Calu3 (cell line): ENCODE results near the gene CD226. TPM values are rescaled to one million over a fixed set of nuclear protein-coding genes. Genes with fewer than 3 reads are reported as not detected.

Experiments
- BruUV-seq: library from RNA; stranded (reverse); fragments of 400-500 nt; replicated peaks from 2 replicates; lab custom pipeline; 2021; lab: Mats Ljungman, UMichigan
- CTCF ChIA-PET: fragments of 300-600 bp; sonication (Branson Sonifier 250); formaldehyde crosslinking; loops from one replicate; lab custom pipeline; 2022; ENCODE audit warnings: antibody characterized with exemption; lab: Charles Lee
- DNase-seq: peaks from one replicate; pipeline ENCODE4 v3.0.0; 2022
- H3K27ac Mint-ChIP-seq: one replicate; pipeline ENCODE4 v1.8.0; 2022; ENCODE audit warnings: mixed read lengths; ENCODE audit not compliant: unreplicated experiment
- H3K27me3 Mint-ChIP-seq: one replicate; pipeline ENCODE4 v1.8.0; 2022; ENCODE audit warnings: mixed read lengths; ENCODE audit not compliant: unreplicated experiment
- H3K36me3 Mint-ChIP-seq: one replicate; pipeline ENCODE4 v1.8.0; 2022; ENCODE audit warnings: mild to moderate bottlenecking, moderate library complexity, mixed read lengths; ENCODE audit not compliant: insufficient read depth, unreplicated experiment
- H3K4me1 Mint-ChIP-seq: one replicate; pipeline ENCODE4 v1.8.0; 2022; ENCODE audit warnings: mild to moderate bottlenecking, low read depth, mixed read lengths; ENCODE audit not compliant: unreplicated experiment
- H3K4me3 Mint-ChIP-seq: one replicate; pipeline ENCODE4 v1.8.0; 2022; ENCODE audit warnings: mild to moderate bottlenecking, low read depth, moderate library complexity, mixed read lengths; ENCODE audit not compliant: unreplicated experiment
- H3K9me3 Mint-ChIP-seq: one replicate; pipeline ENCODE4 v1.8.0; 2022; ENCODE audit warnings: low read depth, mixed read lengths; ENCODE audit not compliant: unreplicated experiment
- CTCF ChIP-seq: fragments of 200-600 bp; IDR thresholded peaks from one replicate; pipeline ENCODE4 v1.8.0; 2022; ENCODE audit warnings: antibody characterized with exemption; ENCODE audit not compliant: unreplicated experiment
- intact Hi-C: fragments of 100-400 bp; cut with micrococcal nuclease; formaldehyde crosslinking; loops from one replicate; pipeline ENCODE4 v1.10.0; 2022; ENCODE audit not compliant: unreplicated experiment
- total RNA-seq: library from RNA; stranded (reverse); gene quantifications from 2 replicates; pipeline ENCODE4 v1.2.3, GENCODE V29; 2022

Gene CD226
- total RNA-seq, 1 experiment from 2014 or later, result 0.85 TPM

GRCh38 chr18:69898241-69898861 is 49.3 kb downstream of the CD226 start:
- intact Hi-C loops, result no loop called here
- Mint-ChIP-seq H3K4me3 (no peak overlapping the region), H3K36me3 (no peaks in the 10 kb centered on the region), H3K4me1 (no peaks in the 10 kb centered on the region), H3K27ac (no peak overlapping the region), H3K27me3 (no peaks in the 10 kb centered on the region), H3K9me3 (no peaks in the 10 kb centered on the region)
- CTCF ChIA-PET, result interaction anchor here (0.6 kb wide), 1 partner anchor 233 kb away, joined by 3 read pairs; no protein-coding TSS in a partner anchor
- TF ChIP-seq CTCF, result no peak
- BruUV-seq, result no TSS peak
- no peak for DNase-seq

GRCh38 chr18:69897397-69898108 is 50.1 kb downstream of the CD226 start:
- Mint-ChIP-seq H3K9me3 (no peaks in the 10 kb centered on the region), H3K4me3 (no peak overlapping the region), H3K27ac (no peak overlapping the region), H3K27me3 (no peaks in the 10 kb centered on the region), H3K36me3 (no peaks in the 10 kb centered on the region), H3K4me1 (no peaks in the 10 kb centered on the region)
- CTCF ChIA-PET, result no interaction called here
- no peak for DNase-seq
- intact Hi-C loops, result no loop called here
- BruUV-seq, result no TSS peak
- TF ChIP-seq CTCF, result no peak

- CTCF ChIA-PET, result no interaction called here
- intact Hi-C loops, result no loop called here
- no peak for TF ChIP-seq CTCF
These were observed 52.3 kb downstream of the CD226 start for GRCh38 chr18:69895066-69896047.

GRCh38 chr18:69894467-69894866 is 53.2 kb downstream of the CD226 start:
- no peak for TF ChIP-seq CTCF
- CTCF ChIA-PET, result no interaction called here

More at GRCh38 chr18:69895066-69896047, 52.3 kb downstream of the CD226 start:
- Mint-ChIP-seq H3K27me3 (no peaks in the 10 kb centered on the region), H3K4me3 (no peak overlapping the region), H3K9me3 (peaks cover 3% of the 10 kb centered on the region), H3K36me3 (no peaks in the 10 kb centered on the region), H3K27ac (no peak overlapping the region), H3K4me1 (no peaks in the 10 kb centered on the region)
- BruUV-seq, result no TSS peak
- no peak for DNase-seq

More at GRCh38 chr18:69894467-69894866, 53.2 kb downstream of the CD226 start:
- Mint-ChIP-seq H3K4me3 (no peak overlapping the region), H3K27me3 (no peaks in the 10 kb centered on the region), H3K9me3 (peaks cover 3% of the 10 kb centered on the region), H3K36me3 (no peaks in the 10 kb centered on the region), H3K4me1 (no peaks in the 10 kb centered on the region), H3K27ac (no peak overlapping the region)
- intact Hi-C loops, result no loop called here
- BruUV-seq, result no TSS peak
- no peak for DNase-seq
